ENCODE measurements around the gene GPR158.

Gene GPR158

GRCh38 chr10:25455980-25456567, 281.3 kb downstream of the GPR158 start:
- Histone ChIP-seq H3K36me3 (ENCODE audit: insufficient read depth) (no peaks in the 10 kb centered on the region), H3K4me2 (no peak overlapping the region), H2AFZ (ENCODE audit: low read depth) (no peak overlapping the region)

GRCh38 chr10:25457552-25457951, 282.8 kb downstream of the GPR158 start:
- Histone ChIP-seq H3K36me3 (ENCODE audit: insufficient read depth) (no peaks in the 10 kb centered on the region), H3K27ac (no peak overlapping the region), H3K4me3 (IDR thresholded peaks at IDR 0.05; ENCODE audit: insufficient read depth, low read depth, low read length) (no peak overlapping the region), H3K27me3 (ENCODE audit: insufficient read depth, low read depth) (no peaks in the 10 kb centered on the region), H3K4me1 (ENCODE audit: low read depth, poor library complexity, severe bottlenecking) (no peaks in the 10 kb centered on the region), H3K4me2 (no peak overlapping the region), H2AFZ (ENCODE audit: low read depth) (no peak overlapping the region), H4K20me1 (ENCODE audit: insufficient read depth) (no peaks in the 10 kb centered on the region), H3K79me2 (ENCODE audit: insufficient read depth, low read depth) (no peaks in the 10 kb centered on the region), H3K9ac (no peak overlapping the region)
- no peak for TF ChIP-seq CTCF (conservative IDR thresholded peaks at IDR 0.05; ENCODE audit: low read depth, low read length)

More at GRCh38 chr10:25455980-25456567, 281.3 kb downstream of the GPR158 start:
- H4K20me1 ChIP-seq (ENCODE audit: insufficient read depth) = no peaks in the 10 kb centered on the region
- H3K79me2 ChIP-seq (ENCODE audit: insufficient read depth, low read depth) = no peaks in the 10 kb centered on the region
- no peak overlapping the region for H3K27ac ChIP-seq
- TF ChIP-seq CTCF (conservative IDR thresholded peaks at IDR 0.05; ENCODE audit: low read depth, low read length) = no peak
- no peaks in the 10 kb centered on the region for H3K27me3 ChIP-seq (ENCODE audit: insufficient read depth, low read depth)
- H3K4me1 ChIP-seq (ENCODE audit: low read depth, poor library complexity, severe bottlenecking) = no peaks in the 10 kb centered on the region
- H3K4me3 ChIP-seq (IDR thresholded peaks at IDR 0.05; ENCODE audit: insufficient read depth, low read depth, low read length) = no peak overlapping the region
- H3K9ac ChIP-seq = no peak overlapping the region

GRCh38 chr10:25465582-25466372, 291.0 kb downstream of the GPR158 start:
- Histone ChIP-seq H3K79me2 (ENCODE audit: insufficient read depth, low read depth) (no peaks in the 10 kb centered on the region), H3K27ac (0 out of 2 replicates have a peak overlapping the region, but pooled peaks have one; percentile 2), H3K27me3 (ENCODE audit: insufficient read depth, low read depth) (no peaks in the 10 kb centered on the region), H3K36me3 (ENCODE audit: insufficient read depth) (no peaks in the 10 kb centered on the region), H4K20me1 (ENCODE audit: insufficient read depth) (no peaks in the 10 kb centered on the region), H2AFZ (ENCODE audit: low read depth) (peak overlapping the region; percentile 57; the same call in 1 of the 2 replicates), H3K4me1 (ENCODE audit: low read depth, poor library complexity, severe bottlenecking) (no peaks in the 10 kb centered on the region), H3K9ac (peak overlapping the region; percentile 9; the same call in 1 of the 2 replicates), H3K4me2 (peak overlapping the region; percentile 7; the same call in 1 of the 2 replicates), H3K4me3 (IDR thresholded peaks at IDR 0.05; ENCODE audit: insufficient read depth, low read depth, low read length) (no peak overlapping the region)
- TF ChIP-seq CTCF (conservative IDR thresholded peaks at IDR 0.05; ENCODE audit: low read depth, low read length) = no peak

- Histone ChIP-seq H3K9ac (no peak overlapping the region), H3K4me3 (IDR thresholded peaks at IDR 0.05; ENCODE audit: insufficient read depth, low read depth, low read length) (no peak overlapping the region), H3K27me3 (ENCODE audit: insufficient read depth, low read depth) (no peaks in the 10 kb centered on the region), H3K27ac (no peak overlapping the region), H3K4me1 (ENCODE audit: low read depth, poor library complexity, severe bottlenecking) (no peaks in the 10 kb centered on the region), H3K4me2 (no peak overlapping the region), H2AFZ (ENCODE audit: low read depth) (no peak overlapping the region), H3K36me3 (ENCODE audit: insufficient read depth) (no peaks in the 10 kb centered on the region), H3K79me2 (ENCODE audit: insufficient read depth, low read depth) (no peaks in the 10 kb centered on the region), H4K20me1 (ENCODE audit: insufficient read depth) (no peaks in the 10 kb centered on the region)
- no peak for TF ChIP-seq CTCF (conservative IDR thresholded peaks at IDR 0.05; ENCODE audit: low read depth, low read length)
These were observed 293.1 kb downstream of the GPR158 start for GRCh38 chr10:25467881-25468280.
